ENCODE measurements around the gene PGS1.

Gene PGS1

GRCh38 chr17:78409191-78409928 is 30.9 kb downstream of the PGS1 start:
- DNase-seq, result peak; percentile 66

GRCh38 chr17:78411241-78411857 is 32.9 kb downstream of the PGS1 start:
- peak; percentile 35 for DNase-seq

- DNase-seq, result peak; percentile 79
Observed at GRCh38 chr17:78412403-78412802, 34.0 kb downstream of the PGS1 start.

GRCh38 chr17:78414178-78415162 is 36.0 kb downstream of the PGS1 start:
- peak; percentile 51 for DNase-seq

GRCh38 chr17:78415821-78416711 is 37.6 kb downstream of the PGS1 start:
- DNase-seq, result no peak

GRCh38 chr17:78416791-78417530 is 38.5 kb downstream of the PGS1 start:
- DNase-seq, result no peak

- DNase-seq, result no peak
Observed at GRCh38 chr17:78417531-78417909, 39.1 kb downstream of the PGS1 start.

GRCh38 chr17:78418326-78419026 is 40.0 kb downstream of the PGS1 start:
- DNase-seq, result no peak

- no peak for DNase-seq
Observed at GRCh38 chr17:78419970-78420815, 41.7 kb downstream of the PGS1 start.

- peak; percentile 51 for DNase-seq
Observed at GRCh38 chr17:78421084-78421533, 42.7 kb downstream of the PGS1 start.

GRCh38 chr17:78421534-78422266 is 43.3 kb downstream of the PGS1 start:
- peak; percentile 87 for DNase-seq

- DNase-seq, result no peak
Observed at GRCh38 chr17:78422267-78422605, 43.8 kb downstream of the PGS1 start.

- no peak for DNase-seq
Observed at GRCh38 chr17:78422872-78423588, 44.6 kb downstream of the PGS1 start.

- no peak for DNase-seq
Observed at GRCh38 chr17:78423961-78424675, 45.7 kb downstream of the PGS1 start.

GRCh38 chr17:78425429-78425828 is 47.0 kb downstream of the PGS1 start:
- no peak for DNase-seq

GRCh38 chr17:78426293-78426879 is 47.9 kb downstream of the PGS1 start:
- DNase-seq, result no peak

- no peak for DNase-seq
Observed at GRCh38 chr17:78427140-78427539, 48.7 kb downstream of the PGS1 start.

Data from DMS53 (cell line).